Kidney tubule cell (primary cell): ENCODE data around the gene NT5DC2.

Experiments
- DNase-seq: peaks from one replicate; pipeline ENCODE4 v3.0.0-alpha.2; 2018; ENCODE audit warnings: low spot score

Gene NT5DC2

GRCh38 chr3:52524752-52525679 lies 8.6 kb downstream of the NT5DC2 start:
- DNase-seq: peak; percentile 59

DNA sequence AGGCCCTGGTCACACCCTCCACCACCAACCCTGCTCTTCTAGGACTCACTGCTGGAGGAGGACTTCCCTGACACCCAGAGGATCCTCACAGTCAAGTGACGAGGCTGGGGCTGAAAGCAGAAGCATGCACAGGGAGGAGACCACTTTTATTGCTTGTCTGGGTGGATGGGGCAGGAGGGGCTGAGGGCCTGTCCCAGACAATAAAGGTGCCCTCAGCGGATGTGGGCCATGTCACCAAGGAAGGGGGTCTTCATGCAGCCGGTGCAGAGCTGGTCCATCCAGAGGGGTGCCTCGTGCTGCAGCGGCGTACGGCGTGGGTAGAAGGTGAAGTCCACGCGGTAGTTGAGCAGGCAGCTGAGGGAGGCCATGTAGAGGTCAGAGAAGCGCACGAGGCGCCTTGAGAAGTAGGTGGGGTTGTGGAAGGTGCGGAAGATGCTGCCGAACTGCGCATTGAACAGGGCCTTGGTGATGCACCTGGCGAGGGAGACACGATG lies 9.4 kb downstream of the NT5DC2 start:
- DNase-seq: no peak

GRCh38 chr3:52523386-52524257 lies 10.0 kb downstream of the NT5DC2 start:
- no peak for DNase-seq

DNA sequence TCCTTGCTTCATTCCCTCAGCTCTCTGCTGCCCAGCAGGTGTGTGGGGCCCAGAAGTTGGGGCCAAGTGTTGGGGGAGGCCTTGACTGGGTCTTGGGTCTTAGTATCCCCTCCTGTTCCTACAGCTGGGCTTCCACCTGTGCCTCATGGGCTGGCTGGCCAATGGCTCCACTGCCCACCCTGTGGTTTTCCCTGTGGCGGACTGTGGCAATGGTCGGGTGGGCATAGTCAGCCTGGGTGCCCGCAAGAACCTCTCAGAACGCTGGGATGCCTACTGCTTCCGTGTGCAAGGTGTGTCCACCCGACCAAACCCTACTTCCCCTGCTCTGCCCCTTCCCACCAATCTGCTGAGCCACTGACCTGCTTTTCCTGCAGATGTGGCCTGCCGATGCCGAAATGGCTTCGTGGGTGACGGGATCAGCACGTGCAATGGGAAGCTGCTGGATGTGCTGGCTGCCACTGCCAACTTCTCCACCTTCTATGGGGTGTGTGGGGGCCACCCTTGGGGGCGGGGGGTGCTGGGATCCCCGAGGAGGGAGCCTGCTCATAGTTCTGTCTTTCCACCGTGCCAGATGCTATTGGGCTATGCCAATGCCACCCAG lies 10.9 kb downstream of the NT5DC2 start:
- DNase-seq: no peak

DNA sequence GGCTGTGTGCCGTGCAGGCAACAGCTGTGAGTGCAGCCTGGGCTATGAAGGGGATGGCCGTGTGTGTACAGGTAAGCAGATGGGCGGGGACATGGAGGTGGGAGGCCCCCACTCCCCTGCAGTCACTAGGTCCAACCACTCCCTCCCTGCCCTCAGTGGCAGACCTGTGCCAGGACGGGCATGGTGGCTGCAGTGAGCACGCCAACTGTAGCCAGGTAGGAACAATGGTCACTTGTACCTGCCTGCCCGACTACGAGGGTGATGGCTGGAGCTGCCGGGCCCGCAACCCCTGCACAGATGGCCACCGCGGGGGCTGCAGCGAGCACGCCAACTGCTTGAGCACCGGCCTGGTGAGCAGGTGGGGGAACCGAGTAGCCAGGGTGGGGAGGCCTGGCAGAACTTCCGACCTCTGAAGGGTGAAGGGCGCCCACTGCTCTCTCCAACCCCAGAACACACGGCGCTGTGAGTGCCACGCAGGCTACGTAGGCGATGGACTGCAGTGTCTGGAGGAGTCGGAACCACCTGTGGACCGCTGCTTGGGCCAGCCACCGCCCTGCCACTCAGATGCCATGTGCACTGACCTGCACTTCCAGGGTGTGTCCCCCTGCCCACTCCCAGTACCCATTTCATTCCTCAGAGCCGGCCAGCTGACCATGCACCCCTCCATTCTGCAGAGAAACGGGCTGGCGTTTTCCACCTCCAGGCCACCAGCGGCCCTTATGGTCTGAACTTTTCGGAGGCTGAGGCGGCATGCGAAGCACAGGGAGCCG lies 11.6 kb downstream of the NT5DC2 start:
- DNase-seq: no peak

DNA sequence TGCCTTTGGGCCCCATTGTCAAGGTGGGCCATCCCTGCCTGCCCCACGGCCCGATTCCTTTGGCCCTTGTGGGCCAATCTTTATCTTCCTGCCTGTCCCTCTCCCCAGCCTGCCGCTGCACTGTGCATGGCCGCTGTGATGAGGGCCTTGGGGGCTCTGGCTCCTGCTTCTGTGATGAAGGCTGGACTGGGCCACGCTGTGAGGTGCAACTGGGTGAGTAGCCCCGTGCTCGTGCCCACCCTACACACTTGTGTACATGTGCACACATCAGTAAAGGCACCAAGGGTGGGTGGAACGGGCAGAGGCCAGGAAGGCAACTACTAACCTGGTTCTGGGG lies 12.2 kb downstream of the NT5DC2 start:
- no peak for DNase-seq

- DNase-seq: no peak
Observed at GRCh38 chr3:52520716-52521487, 12.8 kb downstream of the NT5DC2 start.

GRCh38 chr3:52520141-52520667 lies 13.5 kb downstream of the NT5DC2 start:
- no peak for DNase-seq

DNA sequence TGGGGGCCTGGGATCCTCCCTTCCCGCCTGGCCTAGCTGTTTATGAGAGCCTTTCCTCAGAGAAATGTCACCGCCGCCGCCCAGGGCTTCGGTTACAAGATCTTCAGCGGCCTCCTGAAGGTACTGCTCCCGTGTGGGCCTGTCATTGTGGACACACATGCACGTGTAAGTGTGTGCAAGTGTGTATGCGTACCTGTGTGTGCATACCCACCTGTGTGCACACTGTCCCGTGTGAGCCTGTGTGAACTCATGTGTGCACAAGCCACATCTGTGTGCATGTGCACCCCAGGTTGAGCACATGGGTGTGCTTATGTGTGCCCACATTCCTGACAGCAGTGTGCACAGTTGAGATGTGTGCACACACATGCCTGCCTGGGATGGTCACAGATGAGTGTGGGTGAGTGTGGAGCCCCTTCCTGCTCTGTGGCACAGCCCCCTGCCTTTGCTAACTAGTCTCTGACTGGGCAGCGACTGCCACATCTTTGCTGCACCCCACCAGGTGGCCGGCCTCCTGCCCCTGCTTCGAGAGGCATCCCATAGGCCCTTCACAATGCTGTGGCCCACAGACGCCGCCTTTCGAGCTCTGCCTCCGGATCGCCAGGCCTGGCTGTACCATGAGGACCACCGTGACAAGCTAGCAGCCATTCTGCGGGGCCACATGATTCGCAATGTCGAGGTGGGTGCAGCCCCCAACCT lies 14.1 kb downstream of the NT5DC2 start:
- no peak for DNase-seq

GRCh38 chr3:52518723-52519444 lies 14.8 kb downstream of the NT5DC2 start:
- peak; percentile 26 for DNase-seq

- no peak for DNase-seq
Observed at GRCh38 chr3:52517796-52518722, 15.6 kb downstream of the NT5DC2 start.

DNA sequence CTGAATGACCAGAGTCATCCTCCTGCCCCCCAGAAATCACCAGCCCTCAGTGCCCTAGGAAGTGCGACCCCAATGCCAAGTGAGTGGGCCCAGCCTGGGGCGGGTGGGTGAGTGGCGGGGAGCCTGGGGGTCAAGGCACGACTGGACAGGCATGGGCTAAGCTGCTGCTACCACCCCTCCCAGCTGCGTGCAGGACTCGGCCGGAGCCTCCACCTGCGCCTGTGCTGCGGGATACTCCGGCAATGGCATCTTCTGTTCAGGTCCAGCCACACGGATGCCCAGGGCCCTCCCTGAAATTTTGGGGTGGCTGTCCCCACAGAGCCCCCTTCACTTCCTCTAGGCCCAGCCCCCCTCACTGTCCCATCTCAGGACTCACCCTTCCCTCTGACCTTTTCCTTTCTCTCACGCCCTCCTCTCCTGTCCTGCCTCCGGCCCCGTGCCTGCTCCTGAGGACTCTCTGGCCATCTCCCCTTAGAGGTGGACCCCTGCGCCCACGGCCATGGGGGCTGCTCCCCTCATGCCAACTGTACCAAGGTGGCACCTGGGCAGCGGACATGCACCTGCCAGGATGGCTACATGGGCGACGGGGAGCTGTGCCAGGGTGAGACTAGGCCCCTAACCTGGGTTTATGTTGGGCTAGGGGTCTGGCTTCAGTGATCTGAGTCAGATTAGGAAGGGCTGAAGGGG lies 17.0 kb downstream of the NT5DC2 start:
- no peak for DNase-seq

GRCh38 chr3:52515192-52515591 lies 18.5 kb downstream of the NT5DC2 start:
- DNase-seq: no peak

GRCh38 chr3:52514576-52514975 lies 19.1 kb downstream of the NT5DC2 start:
- DNase-seq: no peak

GRCh38 chr3:52513281-52513680 lies 20.4 kb downstream of the NT5DC2 start:
- no peak for DNase-seq

DNA sequence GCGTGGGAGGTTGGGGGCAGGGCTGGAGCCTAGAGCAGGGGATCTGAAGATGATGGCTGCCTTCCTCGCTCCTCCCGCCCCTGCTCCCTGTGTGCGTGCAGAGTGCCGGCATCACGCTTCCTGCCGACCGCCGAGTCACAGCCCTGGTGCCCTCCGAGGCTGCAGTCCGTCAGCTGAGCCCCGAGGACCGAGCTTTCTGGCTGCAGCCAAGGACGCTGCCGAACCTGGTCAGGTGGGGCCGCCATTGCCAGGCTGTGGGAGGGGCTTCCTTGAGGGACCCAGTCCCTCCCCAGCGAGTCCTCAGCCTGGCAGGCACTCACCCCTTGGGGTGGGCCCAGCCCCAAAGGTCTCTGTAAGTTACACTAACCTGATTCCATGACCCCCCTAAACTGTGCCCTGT lies 20.9 kb downstream of the NT5DC2 start:
- DNase-seq: no peak

DNA sequence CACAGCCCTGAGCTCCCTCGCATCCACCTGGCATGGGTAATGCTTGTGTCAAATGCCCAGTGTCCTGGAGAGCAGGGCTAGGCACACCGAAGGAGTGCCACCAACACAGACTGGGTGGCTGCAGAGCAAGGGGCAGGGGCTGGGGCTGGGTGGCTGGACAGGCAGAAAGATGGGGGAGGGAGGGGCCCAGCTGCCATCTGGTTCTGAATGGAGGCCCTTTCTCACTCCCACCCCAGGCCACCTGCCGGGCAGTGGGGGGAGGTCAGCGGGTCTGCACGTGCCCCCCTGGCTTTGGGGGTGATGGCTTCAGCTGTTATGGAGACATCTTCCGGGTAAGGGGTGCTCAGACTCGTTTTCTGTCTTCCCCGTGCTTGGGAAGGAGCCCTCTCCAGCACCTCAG lies 21.6 kb downstream of the NT5DC2 start:
- DNase-seq: no peak

DNA sequence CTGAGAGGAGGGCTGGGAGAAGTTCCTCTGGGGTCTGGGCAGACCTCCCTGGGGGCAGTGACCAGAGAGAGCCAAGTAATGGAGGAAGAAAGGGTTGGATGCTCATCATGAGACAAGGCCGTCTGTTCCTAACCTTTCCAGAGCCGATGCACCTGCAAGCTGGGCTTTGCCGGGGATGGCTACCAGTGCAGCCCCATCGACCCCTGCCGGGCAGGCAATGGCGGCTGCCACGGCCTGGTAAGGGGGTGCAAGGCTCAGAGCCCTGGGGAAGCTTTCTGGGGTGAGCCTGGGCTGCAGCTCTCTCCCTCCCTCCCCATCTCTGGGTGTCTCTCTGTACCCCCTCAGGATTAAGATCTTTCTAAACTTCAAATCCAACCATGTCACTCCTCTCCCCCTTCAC lies 22.1 kb downstream of the NT5DC2 start:
- DNase-seq: no peak
